ENCODE data around the gene TAGLN.

DNA sequence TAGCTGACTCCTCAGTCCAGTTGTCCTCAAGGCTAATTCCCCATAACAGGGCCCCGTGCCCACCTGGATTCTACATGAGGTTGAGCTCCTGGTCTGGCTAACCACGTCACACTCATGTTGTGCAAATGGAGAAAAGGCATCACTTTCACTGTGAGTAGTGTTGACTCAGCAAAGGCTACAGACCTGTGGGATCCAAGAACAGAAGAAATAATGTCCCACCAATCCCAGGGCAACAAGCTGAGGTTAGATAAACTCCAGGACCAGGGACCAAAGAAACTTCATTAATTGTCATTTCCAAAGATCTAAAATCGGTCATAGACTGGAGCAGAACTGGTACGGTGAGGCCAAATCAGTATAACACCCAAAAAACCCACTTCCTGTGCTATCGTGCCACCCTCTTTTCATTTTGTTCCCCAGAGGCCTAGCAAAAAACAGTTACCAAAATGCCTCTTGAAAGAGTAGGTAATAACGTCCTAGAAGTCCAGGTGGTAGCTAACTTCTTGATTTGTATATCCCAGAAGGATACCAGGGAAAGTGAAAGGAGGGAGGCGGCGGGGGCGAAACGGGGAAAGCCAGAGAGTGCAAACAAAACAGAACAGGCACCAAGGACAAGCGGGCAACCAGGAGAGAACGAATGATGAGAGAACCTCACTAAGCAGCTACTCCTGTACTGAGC is 31.3 kb downstream of the TAGLN start:
- TF ChIP-seq POLR2AphosphoS5 (IDR thresholded peaks at IDR 0.05; ENCODE audit: low read depth, low read length) (0 out of 2 replicates have a peak, but pooled peaks have one; percentile 32), POLR2A (IDR thresholded peaks at IDR 0.05; ENCODE audit: low read depth, low read length) (no peak; the same call in 1 of the 2 replicates), SPI1 (IDR thresholded peaks at IDR 0.05; ENCODE audit: low read depth, low read length) (peak; percentile 51), TAF1 (IDR thresholded peaks at IDR 0.05; ENCODE audit: low read depth, low read length) (peak; percentile 55; the same call in 1 of the 2 replicates), POU2F2 (IDR thresholded peaks at IDR 0.05; ENCODE audit: low read depth, low read length) (no peak)
